RPMI7951 (cell line): Measurements from ENCODE around the gene LGALS7B. TPM values are rescaled to one million over a fixed set of nuclear protein-coding genes. Genes with fewer than 3 reads are reported as not detected.
"Not testable (repeated sequence)": the region's sequence is repeated elsewhere in the genome, so short reads cannot be mapped to it uniquely, and the experiment has no call there.

Source experiments
- DNase-seq: peaks from one replicate; pipeline ENCODE4 v3.0.0-alpha.2; 2012; ENCODE audit warnings: low read depth
- total RNA-seq: library from RNA; depleted of rRNA; stranded (reverse); fragments of >200 nt; shearing (Covaris generic); gene quantifications from 2 replicates; pipeline ENCODE4 v1.2.3, GENCODE V29; 2014

Gene LGALS7B
- total RNA-seq, 1 experiment from 2014 or later = not detected

DNA sequence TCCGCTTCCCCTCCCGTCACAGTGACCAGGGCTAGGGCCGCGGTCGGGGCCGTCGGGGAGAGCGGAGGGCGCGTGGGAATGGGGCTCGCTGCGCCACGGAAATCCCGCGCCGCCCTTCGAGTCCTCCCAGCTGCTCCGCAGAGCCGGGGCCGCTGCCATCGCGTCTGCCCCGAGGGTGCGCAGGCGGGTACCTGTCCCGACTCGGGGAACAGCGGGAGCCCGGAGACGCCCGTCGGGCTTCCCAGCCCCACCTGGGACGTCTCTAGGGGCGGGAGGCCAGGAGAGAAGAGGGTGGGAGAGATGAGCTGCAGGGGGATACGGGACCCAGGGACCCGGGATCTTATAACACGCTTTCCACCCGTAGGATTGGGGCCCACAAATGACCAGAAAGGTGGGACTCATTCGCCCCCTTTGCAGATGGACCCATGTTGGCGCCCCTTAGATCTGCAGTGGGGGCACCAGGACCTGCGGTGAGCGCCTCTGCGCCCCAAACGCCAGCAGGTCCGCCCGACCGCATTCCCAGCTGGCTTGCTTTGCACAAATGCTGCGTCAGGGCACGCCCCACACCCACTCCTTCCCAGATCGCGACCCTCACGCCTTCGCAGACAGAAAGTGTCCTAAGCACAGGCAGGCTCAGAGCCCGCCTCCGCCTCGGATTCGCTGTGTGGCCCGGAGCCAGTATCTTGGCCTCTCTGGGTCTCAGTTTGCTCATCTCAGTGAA lies 18.6 kb upstream of the LGALS7B start:
- DNase-seq = not testable (repeated sequence)

DNA sequence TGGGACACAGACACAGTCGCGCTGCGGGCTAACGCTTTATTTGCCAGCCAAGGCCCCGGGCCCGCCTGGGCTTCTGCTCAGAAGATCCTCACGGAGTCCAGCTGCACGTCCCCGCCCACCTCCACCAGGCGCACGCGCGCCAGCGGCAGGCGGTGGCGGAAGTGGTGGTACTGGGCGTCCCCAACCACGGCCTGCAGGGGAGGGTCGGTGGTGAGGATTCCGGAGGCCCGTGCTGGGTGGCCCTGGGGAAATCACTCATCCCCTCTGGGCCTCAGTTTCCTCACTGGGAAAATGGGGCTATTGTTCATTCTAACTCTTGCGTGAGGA lies 18.1 kb upstream of the LGALS7B start:
- DNase-seq = not testable (repeated sequence)

DNA sequence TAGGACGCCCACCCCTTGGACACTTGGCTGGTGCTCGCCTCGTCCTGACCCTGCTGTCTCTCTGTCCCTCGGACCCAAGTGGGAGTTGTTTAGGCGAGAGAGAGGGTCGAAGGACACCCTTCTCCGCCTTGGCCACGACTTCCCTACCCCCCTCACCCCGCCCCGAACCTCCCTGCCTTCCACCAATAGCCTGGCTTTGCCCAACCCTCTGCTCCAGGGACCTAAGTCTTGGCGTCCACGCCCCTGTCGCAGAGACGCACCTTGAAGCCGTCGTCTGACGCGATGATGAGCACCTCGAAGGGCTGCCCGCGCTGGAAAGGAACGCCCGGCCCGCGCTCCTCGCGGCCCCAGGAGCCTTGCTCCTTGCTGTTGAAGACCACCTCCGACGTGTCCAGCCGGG lies 17.4 kb upstream of the LGALS7B start:
- DNase-seq = not testable (repeated sequence)

DNA sequence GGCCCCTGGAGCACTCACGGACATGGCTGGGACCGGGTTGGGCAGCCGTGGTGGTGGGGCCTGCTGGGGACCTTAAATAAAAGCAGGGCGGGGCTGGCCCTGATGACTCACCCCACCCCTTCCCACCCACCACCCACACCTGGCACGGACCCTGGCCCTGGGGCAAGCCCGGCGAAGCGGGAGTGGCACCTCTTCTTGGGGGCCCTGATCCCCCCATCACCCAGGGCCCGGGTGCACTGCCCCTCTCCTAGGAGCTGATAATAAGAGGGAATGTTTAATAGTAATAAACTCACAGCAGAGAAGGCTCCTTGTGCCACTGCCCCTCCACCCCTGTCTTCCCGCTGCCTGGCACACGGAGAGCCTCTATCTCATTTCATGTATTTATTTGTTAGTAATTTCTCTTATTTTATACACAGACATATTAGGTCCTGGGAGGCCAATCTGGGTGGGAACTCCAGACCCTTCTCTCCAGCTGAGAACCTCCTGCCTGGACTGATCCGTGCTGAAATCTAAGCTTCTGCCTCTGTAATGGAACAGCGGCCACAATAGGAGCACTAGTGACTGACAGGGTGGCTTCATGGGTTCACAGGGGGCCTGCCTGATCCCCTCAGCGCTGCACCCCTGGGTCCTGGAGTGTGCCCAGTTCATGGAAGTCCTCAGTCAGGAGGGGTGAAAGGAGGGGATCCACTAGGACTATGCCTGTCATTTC lies 15.4 kb upstream of the LGALS7B start, which contains the start of gene LGALS7:
LGALS7 (minus strand) TSS at position 49 of the 709 bp plus-strand sequence; CDS start at position 24, 25 bp downstream.
- DNase-seq = no peak

- no peak for DNase-seq
These were observed 14.6 kb upstream of the LGALS7B start for GRCh38 chr19:38774181-38774950.

- no peak for DNase-seq
These were observed 10.3 kb upstream of the LGALS7B start for GRCh38 chr19:38778733-38779132.

GRCh38 chr19:38780443-38780842 lies 8.6 kb upstream of the LGALS7B start:
- DNase-seq = no peak

GRCh38 chr19:38781058-38781457 lies 7.9 kb upstream of the LGALS7B start:
- DNase-seq = no peak

GRCh38 chr19:38782212-38782611 lies 6.8 kb upstream of the LGALS7B start:
- not testable (repeated sequence) for DNase-seq

DNA sequence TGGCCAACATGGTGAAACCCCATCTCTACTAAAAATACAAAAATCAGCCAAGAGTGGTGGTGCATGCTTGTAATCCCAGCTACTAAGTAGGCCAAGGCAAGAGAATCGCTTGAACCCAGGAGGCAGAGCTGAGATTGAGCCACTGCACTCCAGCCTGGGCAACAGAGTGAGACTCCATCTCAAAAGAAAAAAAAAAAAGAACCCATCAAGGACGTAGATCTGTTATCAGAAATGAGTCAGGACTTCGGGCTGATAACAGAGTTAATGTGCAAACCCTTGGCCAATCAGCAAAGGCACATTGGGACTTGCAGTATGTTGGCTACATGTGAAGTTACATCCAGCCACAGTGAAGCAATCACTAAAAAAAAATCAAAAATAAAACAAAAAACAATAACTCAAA lies 4.8 kb upstream of the LGALS7B start:
- no peak for DNase-seq

- no peak for DNase-seq
These were observed 3.8 kb upstream of the LGALS7B start for GRCh38 chr19:38785187-38785699.

GRCh38 chr19:38786061-38786460 lies 2.9 kb upstream of the LGALS7B start:
- DNase-seq = not testable (repeated sequence)

DNA sequence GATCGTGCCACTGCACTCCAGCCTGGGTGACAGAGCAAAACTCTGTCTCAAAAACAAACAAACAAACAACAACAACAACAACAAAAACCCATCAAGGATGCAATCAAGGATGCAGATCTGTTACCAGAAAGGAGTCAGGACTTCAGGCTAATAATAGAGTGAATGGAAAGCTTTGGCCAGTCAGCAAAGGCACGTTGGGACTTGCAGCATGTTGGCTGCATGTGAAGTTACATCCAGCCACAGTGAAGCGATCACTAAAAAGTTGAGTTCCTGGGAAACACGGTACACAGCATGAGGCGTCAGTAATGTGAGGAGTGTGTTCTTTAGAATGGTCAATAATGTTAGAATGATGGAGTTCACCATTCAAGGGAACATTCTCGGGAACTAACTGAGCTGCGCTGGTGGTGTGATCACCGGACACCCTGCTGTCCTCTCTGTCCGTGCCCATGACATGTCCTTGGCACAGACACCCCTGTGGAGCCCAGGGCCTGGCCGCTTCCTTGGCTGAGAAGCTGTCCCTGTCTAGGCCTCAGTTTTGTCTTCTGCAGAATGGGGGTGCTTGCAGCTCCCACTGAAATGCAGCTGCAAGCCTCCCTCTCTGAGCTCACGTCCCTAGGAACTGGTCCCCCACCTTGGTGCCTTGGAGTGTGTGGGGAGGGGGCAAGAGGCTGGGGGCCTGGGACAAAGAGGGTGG lies 2.3 kb upstream of the LGALS7B start:
- no peak for DNase-seq

GRCh38 chr19:38790507-38791403 lies 1.8 kb downstream of the LGALS7B start:
- DNase-seq = not testable (repeated sequence)

DNA sequence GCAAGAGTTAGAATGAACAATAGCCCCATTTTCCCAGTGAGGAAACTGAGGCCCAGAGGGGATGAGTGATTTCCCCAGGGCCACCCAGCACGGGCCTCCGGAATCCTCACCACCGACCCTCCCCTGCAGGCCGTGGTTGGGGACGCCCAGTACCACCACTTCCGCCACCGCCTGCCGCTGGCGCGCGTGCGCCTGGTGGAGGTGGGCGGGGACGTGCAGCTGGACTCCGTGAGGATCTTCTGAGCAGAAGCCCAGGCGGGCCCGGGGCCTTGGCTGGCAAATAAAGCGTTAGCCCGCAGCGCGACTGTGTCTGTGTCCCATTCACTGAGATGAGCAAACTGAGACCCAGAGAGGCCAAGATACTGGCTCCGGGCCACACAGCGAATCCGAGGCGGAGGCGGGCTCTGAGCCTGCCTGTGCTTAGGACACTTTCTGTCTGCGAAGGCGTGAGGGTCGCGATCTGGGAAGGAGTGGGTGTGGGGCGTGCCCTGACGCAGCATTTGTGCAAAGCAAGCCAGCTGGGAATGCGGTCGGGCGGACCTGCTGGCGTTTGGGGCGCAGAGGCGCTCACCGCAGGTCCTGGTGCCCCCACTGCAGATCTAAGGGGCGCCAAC lies 2.6 kb downstream of the LGALS7B start:
- DNase-seq = not testable (repeated sequence)

DNA sequence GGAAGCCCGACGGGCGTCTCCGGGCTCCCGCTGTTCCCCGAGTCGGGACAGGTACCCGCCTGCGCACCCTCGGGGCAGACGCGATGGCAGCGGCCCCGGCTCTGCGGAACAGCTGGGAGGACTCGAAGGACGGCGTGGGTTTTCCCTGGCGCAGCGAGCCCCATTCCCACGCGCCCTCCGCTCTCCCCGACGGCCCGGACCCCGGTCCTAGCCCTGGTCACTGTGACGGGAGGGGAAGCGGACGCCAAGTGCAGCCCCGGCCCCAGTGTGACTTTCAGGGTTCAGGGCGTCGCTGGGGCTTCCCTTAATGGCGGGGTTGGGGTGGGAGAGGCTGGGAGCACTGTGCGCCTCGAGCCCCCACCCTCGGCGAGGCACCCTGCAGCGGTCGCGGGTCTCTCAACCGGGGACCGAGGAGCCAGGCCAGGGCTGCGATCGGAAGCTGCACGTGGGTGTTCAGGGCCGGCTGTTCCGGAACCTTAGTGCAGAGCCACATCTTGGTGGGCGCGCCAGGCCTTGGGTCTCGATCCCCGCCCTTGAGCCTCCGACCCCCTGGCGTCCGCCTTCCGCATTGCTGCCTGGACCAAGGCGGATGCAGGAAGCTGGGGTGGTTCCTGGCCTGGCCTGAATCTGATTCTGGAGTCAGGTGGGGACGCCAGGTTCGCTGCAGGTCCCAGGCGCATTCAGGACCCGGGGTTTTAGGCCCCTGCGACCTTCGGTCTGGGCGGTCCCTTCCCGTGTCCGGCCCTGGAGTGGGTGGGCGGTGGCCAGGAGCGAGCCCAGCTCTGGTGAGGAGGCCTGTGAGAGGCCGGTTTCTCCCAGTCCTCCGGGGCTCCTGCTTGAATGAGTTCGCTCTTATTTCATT lies 3.5 kb downstream of the LGALS7B start:
- DNase-seq = no peak

DNA sequence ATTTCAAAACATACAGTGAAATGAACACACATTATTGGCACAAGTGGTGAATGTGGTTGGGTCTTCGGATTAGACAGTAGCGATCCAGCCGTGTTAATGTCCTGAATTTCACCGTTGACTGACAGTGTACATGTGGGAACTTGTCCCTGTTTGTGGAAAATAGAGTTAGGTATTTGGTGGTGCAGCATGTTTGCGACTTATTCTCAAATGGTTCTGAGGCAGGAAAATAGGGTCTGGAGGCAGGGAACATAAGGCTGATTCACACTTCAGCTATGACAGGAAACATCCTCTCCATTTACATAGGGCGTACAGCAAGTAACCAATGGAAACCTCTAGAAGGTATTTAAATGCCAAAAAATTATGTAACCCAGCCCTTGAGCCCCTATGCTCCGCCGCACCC lies 4.2 kb downstream of the LGALS7B start:
- DNase-seq = no peak

GRCh38 chr19:38793671-38794070 lies 4.7 kb downstream of the LGALS7B start:
- no peak for DNase-seq

GRCh38 chr19:38795549-38795948 lies 6.5 kb downstream of the LGALS7B start:
- no peak for DNase-seq
